Mucosa of descending colon (tissue), 3 donors: ENCODE measurements around the gene AADACL4. TPM values are rescaled to one million over a fixed set of nuclear protein-coding genes. Genes with fewer than 3 reads are reported as not detected.
"Not testable (repeated sequence)": the region's sequence is repeated elsewhere in the genome, so short reads cannot be mapped to it uniquely, and the experiment has no call there.

ENCODE experiments used
- ATAC-seq: fragments of 200-7000 bp; cut with Tn5 transposase; one replicate; pipeline ENCODE4 v1.9.1; 2020; ENCODE audit warnings: mild to moderate bottlenecking, moderate library complexity
- DNase-seq, 3 donors: peaks; one replicate each; pipeline ENCODE4 v3.0.0-alpha.2; 2020
- H3K36me3 ChIP-seq: fragments of 200-600 bp; one replicate; pipeline ENCODE4 v1.8.0; 2021; ENCODE audit warnings: low read depth, mild to moderate bottlenecking
- H3K4me1 ChIP-seq: fragments of 200-600 bp; one replicate; pipeline ENCODE4 v1.8.0; 2021; ENCODE audit warnings: low read depth, mild to moderate bottlenecking
- H3K4me3 ChIP-seq: fragments of 200-600 bp; one replicate; pipeline ENCODE4 v1.8.0; 2021; ENCODE audit warnings: mild to moderate bottlenecking
- H3K9me3 ChIP-seq: fragments of 200-600 bp; one replicate; pipeline ENCODE4 v1.8.0; 2021; ENCODE audit warnings: mild to moderate bottlenecking
- CTCF ChIP-seq: fragments of 200-600 bp; IDR thresholded peaks from one replicate; pipeline ENCODE4 v1.8.0; 2022; ENCODE audit warnings: antibody characterized with exemption, mild to moderate bottlenecking
- intact Hi-C, 2 donors: fragments of 100-400 bp; cut with DNase I in 1 of 2; cut with micrococcal nuclease in 1 of 2; formaldehyde crosslinking; loops; one replicate each; pipeline versions ENCODE4 v1.11.0 to v1.11.1; 2022; cut with DNase I, micrococcal nuclease
- total RNA-seq, 3 donors: library from RNA; stranded (reverse); fragmentation: NEBNext Ultra II Directional in 2 of 3; extraction: Animal tissue kit (Norgen Biotek cat#: 25700) in 2 of 3; gene quantifications; one replicate each; pipeline versions ENCODE4 v1.2.1 to v1.2.4, GENCODE V29; 2021 to 2023
- donor health status: DM: no; HTN: no; CAD: no; lungs with moderate emphysema.
- donor health status: DM: no; HTN: no; CAD: no.
- donor health status: DM: no; HTN: yes; CAD: no.

Gene AADACL4
- total RNA-seq, 3 donors from 2014 or later, result not detected

- Histone ChIP-seq H3K36me3 (no peaks in the 10 kb centered on the region), H3K9me3 (no peaks in the 10 kb centered on the region), H3K4me1 (no peaks in the 10 kb centered on the region), H3K4me3 (no peak overlapping the region)
- no peak for TF ChIP-seq CTCF
- DNase-seq (no peak), ATAC-seq (no peak)
- intact Hi-C loops, result no loop called here
Observed at GRCh38 chr1:12665511-12665910, 21.6 kb downstream of the AADACL4 start.

GRCh38 chr1:12666141-12666735 is 22.4 kb downstream of the AADACL4 start:
- DNase-seq (no peak), ATAC-seq (no peak)
- Histone ChIP-seq H3K36me3 (no peaks in the 10 kb centered on the region), H3K4me1 (no peaks in the 10 kb centered on the region), H3K4me3 (no peak overlapping the region), H3K9me3 (no peaks in the 10 kb centered on the region)
- no peak for TF ChIP-seq CTCF
- intact Hi-C loops, result no loop called here

GRCh38 chr1:12669529-12670068 is 25.7 kb downstream of the AADACL4 start:
- no peak for DNase-seq
- H3K4me1 ChIP-seq, result no peaks in the 10 kb centered on the region
- no peak for ATAC-seq
- H3K9me3 ChIP-seq, result no peaks in the 10 kb centered on the region
- no peak overlapping the region for H3K4me3 ChIP-seq
- intact Hi-C loops, result no loop called here
- H3K36me3 ChIP-seq, result no peaks in the 10 kb centered on the region
- no peak for TF ChIP-seq CTCF

GRCh38 chr1:12674358-12674757 is 30.5 kb downstream of the AADACL4 start:
- intact Hi-C loops, result no loop called here
- Histone ChIP-seq H3K9me3 (no peaks in the 10 kb centered on the region), H3K36me3 (no peaks in the 10 kb centered on the region), H3K4me1 (no peaks in the 10 kb centered on the region), H3K4me3 (no peak overlapping the region)
- no peak for TF ChIP-seq CTCF
- no peak for ATAC-seq
- no peak for DNase-seq

- H3K4me1 ChIP-seq, H3K4me3 ChIP-seq, DNase-seq, H3K9me3 ChIP-seq, ATAC-seq, intact Hi-C loops, H3K36me3 ChIP-seq: not testable (repeated sequence)
Observed at GRCh38 chr1:12676122-12676521, 32.2 kb downstream of the AADACL4 start.

GRCh38 chr1:12677565-12677964 is 33.7 kb downstream of the AADACL4 start:
- intact Hi-C loops, result no loop called here
- no peak for TF ChIP-seq CTCF
- ATAC-seq (no peak), DNase-seq (no peak)
- no peaks in the 10 kb centered on the region for H3K36me3 ChIP-seq
- H3K4me3 ChIP-seq, result no peak overlapping the region
- H3K9me3 ChIP-seq, result no peaks in the 10 kb centered on the region
- H3K4me1 ChIP-seq, result no peaks in the 10 kb centered on the region
